ENCODE results near the gene TSPYL6. TPM values are rescaled to one million over a fixed set of nuclear protein-coding genes. Genes with fewer than 3 reads are reported as not detected.

The TSPYL6 gene
- total and polyA plus RNA-seq, 2 experiments from 2014 or later = not detected

GRCh38 chr2:54260241-54260595 is 4.2 kb upstream of the TSPYL6 start (continued):
- no peak for TF ChIP-seq CTCF (conservative IDR thresholded peaks at IDR 0.05; ENCODE audit: low read depth in 2 of 2)
- no peak for TF ChIP-seq STAT1 (IDR thresholded peaks at IDR 0.05; ENCODE audit: unreplicated experiment)
- TF ChIP-seq ZNF114 (CRISPR knock-in tag; IDR thresholded peaks at IDR 0.05) = no peak

- Mint-ChIP-seq H3K9me3 (peaks cover under 1% of the 10 kb centered on the region; the same call in 1 of the 3 replicates), H3K36me3 (ENCODE audit: low read depth) (0 out of 3 replicates have a peak, but pooled peaks cover 4% of the 10 kb centered on the region), H3K4me3 (no peak overlapping the region), H3K4me1 (no peaks in the 10 kb centered on the region), H3K27ac (no peak overlapping the region), H3K27me3 (ENCODE audit: insufficient read depth, low read depth, poor library complexity) (no peaks in the 10 kb centered on the region)
- 0 out of 2 replicates have a peak, but pooled peaks cover 5% of the 10 kb centered on the region for H3K9me2 ChIP-seq (ENCODE audit: insufficient read depth)
- H4K20me1 ChIP-seq (replicated peaks; ENCODE audit: insufficient read depth) = no peaks in the 10 kb centered on the region
- no peak overlapping the region for H3K4me2 ChIP-seq
- DNase-seq (ENCODE audit: low spot score) = no peak
- no peaks in the 10 kb centered on the region for H3K36me3 ChIP-seq (ENCODE audit: insufficient read depth)
- no peak for ATAC-seq
- no peaks in the 10 kb centered on the region for H3F3A ChIP-seq (replicated peaks; ENCODE audit: low read depth)
- no peaks in the 10 kb centered on the region for H3K79me2 ChIP-seq (replicated peaks; ENCODE audit: insufficient read depth)
- H3K27ac ChIP-seq (ENCODE audit: low read depth) = no peak overlapping the region
- no peaks in the 10 kb centered on the region for H3K27me3 ChIP-seq (ENCODE audit: insufficient read depth)
- H3K4me1 ChIP-seq (ENCODE audit: insufficient read depth) = no peaks in the 10 kb centered on the region
- H2AFZ ChIP-seq = no peak overlapping the region; the same call in 1 of the 2 replicates
- no peak overlapping the region for H3K4me3 ChIP-seq
- TF ChIP-seq EZH2 (IDR thresholded peaks at IDR 0.05; ENCODE audit: low read depth, unreplicated experiment) (no peak), ZNF462 (CRISPR knock-in tag; IDR thresholded peaks at IDR 0.05) (no peak), REST (IDR thresholded peaks at IDR 0.05; ENCODE audit: unreplicated experiment) (no peak), EZH2phosphoT487 (IDR thresholded peaks at IDR 0.05; ENCODE audit: unreplicated experiment) (no peak), CREB1 (CRISPR knock-in tag; IDR thresholded peaks at IDR 0.05; ENCODE audit: low read depth) (no peak), POLR2AphosphoS5 (IDR thresholded peaks at IDR 0.05; ENCODE audit: low read depth) (no peak), JUNB (IDR thresholded peaks at IDR 0.05; ENCODE audit: unreplicated experiment) (no peak), CTCF (conservative IDR thresholded peaks at IDR 0.05; ENCODE audit: low read depth in 2 of 2) (no peak), STAT1 (IDR thresholded peaks at IDR 0.05; ENCODE audit: unreplicated experiment) (no peak)
Observed at GRCh38 chr2:54259413-54260240, 3.6 kb upstream of the TSPYL6 start.
